Mucosa of stomach (tissue), 1 donor: ENCODE results near the gene INPP5A.

Experiments
- H3K27me3 ChIP-seq: one replicate; pipeline ENCODE4 v1.7.0; 2013; ENCODE audit warnings: mild to moderate bottlenecking, low read length; ENCODE audit not compliant: control insufficient read depth, insufficient read depth
- H3K36me3 ChIP-seq: one replicate; pipeline ENCODE4 v1.7.0; 2013; ENCODE audit warnings: low read length; ENCODE audit not compliant: control insufficient read depth, insufficient read depth
- H3K4me1 ChIP-seq: one replicate; pipeline ENCODE4 v1.7.0; 2013; ENCODE audit warnings: mild to moderate bottlenecking, low read length; ENCODE audit not compliant: control insufficient read depth, insufficient read depth
- H3K4me3 ChIP-seq: one replicate; pipeline ENCODE4 v1.7.0; 2013; ENCODE audit warnings: low read length
- H3K9ac ChIP-seq: one replicate; pipeline ENCODE4 v1.7.0; 2013; ENCODE audit warnings: mild to moderate bottlenecking, low read length, moderate library complexity
- H3K9me3 ChIP-seq: one replicate; pipeline ENCODE4 v1.7.0; 2013; ENCODE audit warnings: mild to moderate bottlenecking, low read length, moderate library complexity; ENCODE audit not compliant: control insufficient read depth
- donor health status: Pancreatic carcinoma.

The INPP5A gene

DNA sequence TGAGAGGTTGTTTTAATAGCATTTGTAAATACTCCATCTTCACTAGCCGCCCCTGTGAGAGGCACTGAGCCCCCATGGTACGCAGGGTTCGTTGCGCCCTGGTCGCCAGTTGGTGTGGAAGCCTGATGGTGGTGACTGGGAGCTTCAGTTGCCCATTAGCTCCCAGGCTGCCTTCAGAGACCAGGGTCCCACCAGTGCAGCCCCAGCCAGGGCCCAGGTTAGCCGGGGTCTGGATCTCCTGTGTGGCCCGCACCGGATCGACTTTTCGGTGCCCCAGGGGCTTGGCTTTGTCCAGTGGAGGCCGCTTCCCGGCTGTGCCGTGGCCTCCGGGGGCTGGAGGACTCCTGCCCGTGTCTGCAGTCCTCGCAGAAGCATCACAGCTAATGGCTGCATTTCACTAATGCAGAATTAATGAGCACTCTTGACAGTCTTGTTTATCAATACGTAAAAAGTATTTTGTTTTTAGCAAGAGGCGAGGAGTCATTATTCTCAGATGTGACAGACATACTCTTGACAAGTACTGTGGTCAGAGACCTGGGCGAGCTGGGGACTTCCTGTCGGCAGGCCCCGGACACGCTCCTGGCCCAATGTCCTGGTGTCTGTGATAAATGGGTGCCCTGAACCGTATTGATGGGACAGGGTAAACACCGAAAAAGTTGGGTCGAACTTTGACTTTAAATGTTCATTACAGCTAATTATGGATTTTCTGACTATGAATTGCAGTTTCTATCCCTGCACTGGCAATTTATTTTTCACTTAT lies 148.5 kb downstream of the INPP5A start:
- Histone ChIP-seq H3K9me3 (no peaks in the 10 kb centered on the region), H3K36me3 (no peaks in the 10 kb centered on the region), H3K4me3 (no peak overlapping the region), H3K4me1 (peaks cover 56% of the 10 kb centered on the region), H3K27me3 (no peaks in the 10 kb centered on the region), H3K9ac (peak overlapping the region; percentile 49)

DNA sequence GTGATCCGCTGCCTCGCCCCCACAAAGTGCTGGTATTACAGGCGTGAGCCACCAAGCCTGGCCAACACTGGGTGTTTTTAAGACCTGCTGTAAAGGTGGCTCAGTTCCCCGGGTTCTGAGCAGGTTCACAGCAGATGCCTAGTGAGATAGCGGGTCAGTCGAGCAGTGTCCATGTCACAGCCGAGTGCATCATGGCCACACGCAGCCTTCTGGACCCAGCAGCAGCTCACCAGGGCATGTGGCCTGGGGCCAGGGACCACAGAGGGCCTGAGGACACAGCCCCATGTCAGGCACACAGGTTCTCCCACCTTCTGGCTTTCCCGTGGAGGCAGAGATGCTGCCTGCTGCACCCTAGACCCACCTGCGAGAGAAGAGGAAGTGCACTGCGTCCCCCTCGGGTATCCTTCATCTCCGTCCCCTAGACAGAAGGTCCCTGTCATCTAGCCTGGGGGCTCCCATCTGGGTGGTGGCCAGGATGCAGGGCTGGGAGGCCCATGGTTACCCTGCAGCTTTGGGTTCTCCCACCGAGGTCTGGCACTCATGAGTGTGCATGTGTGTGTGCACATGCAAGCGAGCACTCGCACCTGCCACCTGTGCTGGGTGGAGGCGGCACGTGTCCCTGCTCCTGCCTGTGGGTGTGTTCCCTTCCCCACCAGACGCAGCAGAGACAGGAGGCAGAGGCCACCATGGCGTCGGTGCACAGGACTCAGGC lies 149.8 kb downstream of the INPP5A start:
- Histone ChIP-seq H3K27me3 (no peaks in the 10 kb centered on the region), H3K4me1 (peaks cover 55% of the 10 kb centered on the region), H3K4me3 (no peak overlapping the region), H3K36me3 (no peaks in the 10 kb centered on the region), H3K9ac (no peak overlapping the region), H3K9me3 (no peaks in the 10 kb centered on the region)

DNA sequence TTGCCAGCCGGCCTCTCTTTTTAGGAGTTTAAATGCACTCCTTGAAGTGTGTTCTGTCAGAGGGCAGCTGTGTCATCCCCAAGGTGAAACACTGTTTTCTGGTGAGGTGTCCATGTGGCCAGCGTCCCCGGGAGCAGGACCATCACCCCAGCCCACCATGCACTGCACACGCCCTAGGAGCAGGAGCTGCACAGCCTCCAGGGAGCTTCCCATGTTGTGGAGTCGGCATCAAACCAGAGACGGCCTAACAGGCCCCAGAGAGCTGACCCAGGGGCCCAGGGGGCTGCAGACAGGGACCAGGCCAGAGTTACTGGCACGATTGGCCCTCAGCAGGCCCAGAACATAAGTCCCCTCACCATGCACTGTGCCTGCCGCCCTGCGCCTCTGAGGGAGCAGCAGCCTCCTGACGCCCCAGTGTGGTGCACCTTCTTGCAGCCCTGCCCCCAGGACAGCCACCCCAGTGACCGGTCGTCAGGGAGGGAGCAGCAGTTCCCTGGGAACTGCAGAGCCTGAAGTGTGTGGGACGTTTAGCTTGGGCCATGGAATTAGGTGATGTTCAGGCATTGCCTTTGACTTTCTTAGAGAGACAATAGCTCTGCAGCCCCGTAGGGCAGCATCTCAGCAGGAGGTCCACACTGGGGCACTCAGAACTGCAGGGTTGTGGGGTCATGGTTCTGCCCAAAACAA lies 150.4 kb downstream of the INPP5A start:
- H3K4me3 ChIP-seq, result no peak overlapping the region
- H3K9me3 ChIP-seq, result no peaks in the 10 kb centered on the region
- H3K36me3 ChIP-seq, result no peaks in the 10 kb centered on the region
- no peaks in the 10 kb centered on the region for H3K27me3 ChIP-seq
- no peak overlapping the region for H3K9ac ChIP-seq
- peaks cover 57% of the 10 kb centered on the region for H3K4me1 ChIP-seq

DNA sequence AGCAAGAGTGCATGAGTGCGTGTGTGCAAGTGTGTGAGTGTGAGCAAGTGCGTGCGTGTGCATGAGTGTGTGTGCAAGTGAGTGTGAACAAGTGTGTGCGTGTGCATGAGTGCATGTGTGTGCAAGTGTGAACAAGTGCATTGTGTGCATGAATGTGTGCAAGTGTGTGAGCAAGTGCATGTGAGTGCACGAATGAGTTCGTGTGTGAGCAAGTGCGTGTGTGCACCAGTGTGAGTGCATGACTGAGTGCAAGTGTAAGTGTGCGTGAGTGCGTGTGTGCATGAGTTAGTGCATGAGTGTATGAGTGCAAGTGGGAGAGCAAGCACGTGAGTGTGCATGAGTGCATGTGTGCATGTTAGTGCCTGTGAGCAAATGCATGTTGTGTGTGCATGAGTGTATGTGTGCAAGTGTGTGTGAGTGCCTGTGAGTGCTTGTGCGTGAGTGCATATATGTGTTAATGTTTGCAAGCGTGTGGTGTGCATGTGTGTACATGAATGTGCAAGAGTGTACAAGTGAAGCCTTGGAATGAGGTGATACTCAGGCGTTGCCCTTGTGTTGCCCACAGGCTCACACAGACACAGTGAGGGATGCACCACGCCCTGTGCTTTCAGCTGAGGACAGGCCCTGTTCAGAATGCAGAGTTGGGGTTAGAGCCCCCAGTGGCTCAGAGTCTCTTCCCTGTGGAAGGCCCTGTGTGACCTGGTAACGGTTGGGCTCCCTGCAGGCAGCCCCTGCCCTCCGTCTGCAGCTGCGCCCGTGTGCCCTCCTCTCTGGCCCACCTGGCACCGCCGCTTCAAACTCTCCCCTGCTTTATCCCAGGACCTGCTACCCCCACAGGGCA lies 151.2 kb downstream of the INPP5A start:
- H3K9me3 ChIP-seq, result no peaks in the 10 kb centered on the region
- H3K27me3 ChIP-seq, result no peaks in the 10 kb centered on the region
- H3K4me3 ChIP-seq, result no peak overlapping the region
- no peaks in the 10 kb centered on the region for H3K36me3 ChIP-seq
- no peak overlapping the region for H3K9ac ChIP-seq
- peaks cover 53% of the 10 kb centered on the region for H3K4me1 ChIP-seq

DNA sequence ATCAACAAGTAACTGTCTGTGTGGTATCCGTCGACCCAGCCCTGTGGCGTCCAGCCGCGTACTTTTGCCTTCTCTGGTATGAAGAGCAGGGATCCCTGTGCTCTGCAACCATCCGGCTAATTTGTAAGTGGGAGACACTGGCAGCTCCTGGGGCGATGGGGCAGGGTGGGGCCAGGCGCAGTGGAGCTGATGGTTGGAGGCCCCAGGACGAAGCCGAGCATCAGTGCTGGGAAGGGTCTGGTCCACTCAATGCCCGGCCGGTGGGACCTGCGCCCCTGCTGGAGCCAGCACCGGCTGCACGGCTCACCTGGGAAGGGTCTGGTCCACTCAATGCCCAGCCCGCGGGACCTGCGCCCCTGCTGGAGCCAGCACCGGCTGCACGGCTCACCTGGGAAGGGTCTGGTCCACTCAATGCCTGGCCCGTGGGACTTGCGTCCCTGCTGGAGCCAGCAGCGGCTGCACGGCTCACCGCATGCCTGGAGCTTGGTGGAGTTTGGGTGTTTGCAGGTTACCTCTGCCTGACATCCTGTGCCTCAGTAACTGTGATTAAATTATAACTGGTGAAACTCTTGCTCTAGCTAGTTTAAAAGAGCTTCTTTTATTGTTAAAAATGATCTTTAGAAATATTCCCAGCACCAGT lies 152.3 kb downstream of the INPP5A start:
- Histone ChIP-seq H3K9me3 (no peaks in the 10 kb centered on the region), H3K9ac (no peak overlapping the region), H3K4me1 (peaks cover 43% of the 10 kb centered on the region), H3K27me3 (no peaks in the 10 kb centered on the region), H3K4me3 (no peak overlapping the region), H3K36me3 (no peaks in the 10 kb centered on the region)

DNA sequence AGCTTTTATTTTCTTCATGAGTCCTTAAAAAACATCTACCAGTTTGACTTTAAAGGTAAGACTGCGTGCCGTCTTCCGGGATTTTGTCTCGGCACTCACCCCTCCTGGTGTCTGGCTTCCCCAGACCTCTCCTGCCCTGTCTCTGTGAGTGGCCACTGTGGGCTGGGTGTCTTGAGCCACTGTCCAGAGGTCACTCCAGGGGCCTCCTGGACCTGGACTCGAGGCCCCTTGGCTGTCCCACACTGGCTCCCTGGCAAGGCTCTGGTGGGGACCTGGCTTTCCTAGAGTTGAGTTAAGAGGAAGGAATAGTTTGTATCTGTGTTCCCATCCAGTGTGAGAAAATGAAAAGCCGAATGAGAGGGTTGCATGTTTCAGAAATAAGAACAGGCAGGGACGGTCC lies 152.8 kb downstream of the INPP5A start:
- H3K9ac ChIP-seq, result no peak overlapping the region

GRCh38 chr10:132690821-132691610 lies 153.4 kb downstream of the INPP5A start:
- Histone ChIP-seq H3K9me3 (no peaks in the 10 kb centered on the region), H3K4me3 (no peak overlapping the region), H3K9ac (no peak overlapping the region), H3K4me1 (peaks cover 39% of the 10 kb centered on the region), H3K27me3 (no peaks in the 10 kb centered on the region), H3K36me3 (no peaks in the 10 kb centered on the region)

More for the DNA sequence above, 152.8 kb downstream of the INPP5A start:
- peaks cover 42% of the 10 kb centered on the region for H3K4me1 ChIP-seq
- no peaks in the 10 kb centered on the region for H3K9me3 ChIP-seq
- no peaks in the 10 kb centered on the region for H3K36me3 ChIP-seq
- H3K4me3 ChIP-seq, result no peak overlapping the region
- H3K27me3 ChIP-seq, result no peaks in the 10 kb centered on the region

GRCh38 chr10:132691711-132692153 lies 154.1 kb downstream of the INPP5A start:
- peaks cover 32% of the 10 kb centered on the region for H3K4me1 ChIP-seq

GRCh38 chr10:132692311-132692710 lies 154.7 kb downstream of the INPP5A start:
- Histone ChIP-seq H3K4me3 (no peak overlapping the region), H3K4me1 (peaks cover 26% of the 10 kb centered on the region), H3K9ac (no peak overlapping the region), H3K27me3 (no peaks in the 10 kb centered on the region), H3K9me3 (no peaks in the 10 kb centered on the region), H3K36me3 (no peaks in the 10 kb centered on the region)

More at GRCh38 chr10:132691711-132692153, 154.1 kb downstream of the INPP5A start:
- Histone ChIP-seq H3K36me3 (no peaks in the 10 kb centered on the region), H3K9ac (no peak overlapping the region), H3K4me3 (no peak overlapping the region), H3K27me3 (no peaks in the 10 kb centered on the region), H3K9me3 (no peaks in the 10 kb centered on the region)

GRCh38 chr10:132693676-132694075 lies 156.1 kb downstream of the INPP5A start:
- Histone ChIP-seq H3K9ac (no peak overlapping the region), H3K36me3 (peaks cover 8% of the 10 kb centered on the region), H3K27me3 (no peaks in the 10 kb centered on the region), H3K4me1 (peaks cover 12% of the 10 kb centered on the region), H3K4me3 (no peak overlapping the region), H3K9me3 (no peaks in the 10 kb centered on the region)
